ENCODE measurements around the gene EPB41.
"Not testable (repeated sequence)": the region's sequence is repeated elsewhere in the genome, so short reads cannot be mapped to it uniquely, and the experiment has no call there.

The EPB41 gene

DNA sequence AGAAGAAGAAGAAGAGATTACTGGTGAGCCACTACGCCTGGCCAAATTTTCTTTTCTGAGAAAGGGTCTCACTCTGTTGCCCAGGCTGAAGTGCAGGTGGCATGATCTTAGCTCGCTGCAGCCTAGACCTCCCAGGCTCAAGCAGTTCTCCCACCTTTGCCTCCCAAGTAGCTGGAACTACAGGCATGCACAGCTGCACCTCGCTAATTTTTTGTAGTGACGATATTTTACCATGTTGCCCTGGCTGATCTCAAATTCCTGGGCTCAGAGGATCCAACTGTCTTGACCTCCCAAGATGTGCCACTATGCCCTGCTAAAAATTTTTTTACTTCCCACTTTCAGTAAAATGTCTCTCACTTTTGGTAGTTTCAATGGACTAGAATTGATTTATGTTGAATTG is 184.9 kb downstream of the EPB41 start:
- in situ Hi-C loops (cut with MboI; ENCODE audit: low sequenced_read_pairs, unreplicated experiment): no loop called here
- no peak for DNase-seq (ENCODE audit: low spot score)
- TF ChIP-seq, protein P1, sequence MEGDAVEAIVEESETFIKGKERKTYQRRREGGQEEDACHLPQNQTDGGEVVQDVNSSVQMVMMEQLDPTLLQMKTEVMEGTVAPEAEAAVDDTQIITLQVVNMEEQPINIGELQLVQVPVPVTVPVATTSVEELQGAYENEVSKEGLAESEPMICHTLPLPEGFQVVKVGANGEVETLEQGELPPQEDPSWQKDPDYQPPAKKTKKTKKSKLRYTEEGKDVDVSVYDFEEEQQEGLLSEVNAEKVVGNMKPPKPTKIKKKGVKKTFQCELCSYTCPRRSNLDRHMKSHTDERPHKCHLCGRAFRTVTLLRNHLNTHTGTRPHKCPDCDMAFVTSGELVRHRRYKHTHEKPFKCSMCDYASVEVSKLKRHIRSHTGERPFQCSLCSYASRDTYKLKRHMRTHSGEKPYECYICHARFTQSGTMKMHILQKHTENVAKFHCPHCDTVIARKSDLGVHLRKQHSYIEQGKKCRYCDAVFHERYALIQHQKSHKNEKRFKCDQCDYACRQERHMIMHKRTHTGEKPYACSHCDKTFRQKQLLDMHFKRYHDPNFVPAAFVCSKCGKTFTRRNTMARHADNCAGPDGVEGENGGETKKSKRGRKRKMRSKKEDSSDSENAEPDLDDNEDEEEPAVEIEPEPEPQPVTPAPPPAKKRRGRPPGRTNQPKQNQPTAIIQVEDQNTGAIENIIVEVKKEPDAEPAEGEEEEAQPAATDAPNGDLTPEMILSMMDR (IDR thresholded peaks at IDR 0.05; ENCODE audit: borderline replicate concordance, control extremely low read depth, extremely low read depth, insufficient read depth, missing control alignments): no peak

DNA sequence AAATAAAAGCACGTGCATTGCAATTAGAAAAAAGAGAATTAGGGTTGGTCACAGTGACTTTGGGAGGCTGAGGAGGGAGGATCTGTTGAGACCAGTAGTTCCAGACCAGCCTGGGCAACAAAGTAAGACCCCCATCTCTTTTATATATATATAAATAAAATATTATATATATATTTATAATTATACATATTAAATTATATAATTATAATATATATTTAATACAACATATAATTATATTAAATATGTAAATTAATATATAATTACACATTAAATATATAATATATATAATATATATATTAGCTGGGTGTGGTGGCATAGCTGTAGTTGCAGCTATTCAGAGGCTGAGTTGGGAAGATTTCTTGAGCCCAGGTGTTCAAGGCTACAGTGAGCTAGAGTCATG is 186.1 kb downstream of the EPB41 start:
- DNase-seq (ENCODE audit: low spot score): no peak
- in situ Hi-C loops (cut with MboI; ENCODE audit: low sequenced_read_pairs, unreplicated experiment): no loop called here
- TF ChIP-seq, protein P1 (IDR thresholded peaks at IDR 0.05; ENCODE audit: borderline replicate concordance, control extremely low read depth, extremely low read depth, insufficient read depth, missing control alignments): no peak

DNA sequence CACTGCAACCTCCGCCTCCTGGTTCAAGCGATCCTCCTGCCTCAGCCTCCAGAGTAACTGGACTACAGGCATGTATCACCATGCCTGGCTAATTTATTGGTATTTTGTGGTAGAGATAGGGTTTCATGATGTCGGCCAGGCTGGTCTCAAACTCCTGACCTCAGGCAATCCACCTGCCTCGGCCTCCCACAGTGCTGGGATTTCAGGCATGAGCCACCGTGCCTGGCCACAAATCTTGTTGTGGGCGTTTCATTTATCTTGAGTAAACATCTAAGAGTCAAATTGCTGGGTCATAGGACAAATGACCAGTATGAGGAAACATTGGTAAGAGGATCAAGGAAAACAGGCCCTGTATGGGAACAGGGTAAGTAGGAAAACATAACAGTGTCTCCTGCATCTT is 191.5 kb downstream of the EPB41 start:
- DNase-seq (ENCODE audit: low spot score): no peak
- in situ Hi-C loops (cut with MboI; ENCODE audit: low sequenced_read_pairs, unreplicated experiment): no loop called here
- TF ChIP-seq, protein P1 (IDR thresholded peaks at IDR 0.05; ENCODE audit: borderline replicate concordance, control extremely low read depth, extremely low read depth, insufficient read depth, missing control alignments): no peak

DNA sequence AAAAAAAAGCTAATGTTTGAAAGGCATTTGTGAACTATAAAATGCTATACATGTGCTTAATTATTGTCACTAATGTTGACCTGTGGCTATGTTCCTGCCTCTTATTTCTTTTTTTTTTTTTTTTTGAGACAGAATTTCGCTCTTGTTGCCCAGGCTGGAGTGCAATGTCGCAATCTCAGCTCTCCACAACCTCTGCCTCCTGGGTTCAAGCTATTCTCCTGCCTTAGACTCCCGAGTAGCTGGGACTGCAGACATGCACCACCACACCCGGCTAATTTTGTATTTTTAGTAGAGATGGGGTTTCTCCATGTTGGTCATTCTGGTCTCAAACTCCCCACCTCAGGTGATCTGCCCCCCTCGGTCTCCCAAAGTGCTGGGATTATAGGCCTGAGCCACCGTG is 193.7 kb downstream of the EPB41 start:
- in situ Hi-C loops (cut with MboI; ENCODE audit: low sequenced_read_pairs, unreplicated experiment); DNase-seq (ENCODE audit: low spot score): not testable (repeated sequence)

DNA sequence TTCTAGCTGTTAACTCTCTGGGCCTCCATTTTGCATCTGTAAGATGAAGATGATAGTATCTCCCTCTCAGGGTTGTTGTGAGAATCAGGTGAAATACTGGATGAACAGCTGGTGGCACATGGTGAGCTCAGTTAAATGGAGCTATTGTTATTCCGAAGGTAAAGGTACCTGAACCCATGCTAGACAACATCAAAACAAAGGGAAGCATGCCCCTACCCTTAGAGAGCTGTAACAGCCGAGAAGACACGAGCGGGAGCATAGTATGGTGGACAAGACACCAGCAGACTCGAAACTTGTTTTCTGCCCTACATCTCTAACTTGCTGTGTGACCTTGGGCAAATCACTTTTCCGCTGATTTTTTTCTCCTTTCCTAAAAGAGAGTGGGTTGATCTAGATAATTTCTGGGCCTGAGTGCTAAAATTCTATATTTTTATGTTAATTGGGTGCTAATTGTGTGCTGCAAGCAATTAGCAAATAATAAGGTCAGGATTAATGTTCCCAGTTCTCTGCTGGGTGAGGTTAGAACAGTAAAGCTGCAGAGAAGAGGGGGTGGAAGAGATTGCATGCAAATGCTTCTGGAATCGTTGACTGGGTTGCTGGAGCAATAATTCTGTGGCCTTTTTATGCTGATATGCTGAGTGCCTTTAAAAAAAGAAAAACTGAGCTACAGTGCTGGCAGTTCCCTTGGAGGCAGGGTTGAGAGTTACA is 198.5 kb downstream of the EPB41 start:
- no peak for DNase-seq (ENCODE audit: low spot score)
- TF ChIP-seq, protein P1 (IDR thresholded peaks at IDR 0.05; ENCODE audit: borderline replicate concordance, control extremely low read depth, extremely low read depth, insufficient read depth, missing control alignments): no peak

DNA sequence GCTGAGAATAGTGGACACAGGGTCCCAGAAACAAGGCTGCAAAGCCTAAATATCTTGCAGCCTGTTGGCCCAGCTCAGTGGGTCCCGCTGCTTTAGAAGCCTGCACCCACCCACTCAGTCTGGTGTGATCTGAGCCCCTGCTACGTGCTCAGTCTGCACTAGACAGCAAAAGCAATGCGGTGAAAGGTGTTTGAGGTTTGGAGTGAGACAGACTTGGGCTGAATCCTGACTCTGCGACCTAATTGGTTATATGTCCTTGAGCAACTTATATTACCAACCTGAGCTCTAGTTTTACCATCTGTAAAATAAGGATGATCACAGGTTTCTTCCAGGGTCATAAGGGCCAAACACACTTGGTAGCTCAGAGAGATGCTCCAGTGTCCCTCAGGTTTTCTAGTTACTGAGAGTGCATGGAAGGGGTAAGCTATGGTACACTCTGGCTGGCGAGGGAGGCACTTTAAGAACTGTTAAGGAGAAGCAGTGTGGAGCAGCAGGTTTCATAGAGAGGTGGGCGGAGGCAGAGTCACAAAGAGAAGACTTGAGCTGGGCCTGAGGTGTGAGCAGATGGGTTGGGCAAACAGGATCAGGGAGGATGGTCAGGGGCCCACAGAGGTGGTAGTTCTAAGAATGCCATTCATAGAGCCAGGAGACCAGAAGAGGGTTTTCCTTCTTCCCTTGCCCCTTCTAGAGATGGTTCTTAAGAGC is 199.2 kb downstream of the EPB41 start:
- TF ChIP-seq, protein P1 (IDR thresholded peaks at IDR 0.05; ENCODE audit: borderline replicate concordance, control extremely low read depth, extremely low read depth, insufficient read depth, missing control alignments): no peak
- DNase-seq (ENCODE audit: low spot score): no peak
- in situ Hi-C loops (cut with MboI; ENCODE audit: low sequenced_read_pairs, unreplicated experiment): no loop called here

More for the DNA sequence above, 198.5 kb downstream of the EPB41 start:
- in situ Hi-C loops (cut with MboI; ENCODE audit: low sequenced_read_pairs, unreplicated experiment): no loop called here

DNA sequence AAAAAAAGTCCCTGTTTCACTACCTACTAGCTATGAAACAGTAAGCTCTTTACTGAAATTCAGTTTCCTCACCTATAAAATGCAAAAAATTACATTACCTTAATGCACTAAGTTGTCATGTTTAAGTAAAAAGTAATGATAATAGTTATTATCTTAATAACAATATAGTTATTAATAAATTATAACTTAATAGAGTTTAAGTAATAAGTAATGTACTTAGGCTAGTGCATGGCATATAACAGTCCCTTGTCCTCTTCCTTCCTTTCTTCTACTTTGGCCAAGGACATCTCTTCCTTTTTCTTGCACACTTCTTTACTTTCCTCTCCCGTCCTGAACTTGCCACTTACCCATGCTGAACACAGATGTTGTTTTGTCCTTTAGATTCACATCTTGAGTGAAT is 200.3 kb downstream of the EPB41 start:
- DNase-seq (ENCODE audit: low spot score): no peak
- TF ChIP-seq, protein P1 (IDR thresholded peaks at IDR 0.05; ENCODE audit: borderline replicate concordance, control extremely low read depth, extremely low read depth, insufficient read depth, missing control alignments): no peak
- in situ Hi-C loops (cut with MboI; ENCODE audit: low sequenced_read_pairs, unreplicated experiment): no loop called here

Measured in GM13976 (cell line).